ENCODE data around the gene PCK2. TPM values are rescaled to one million over a fixed set of nuclear protein-coding genes. Genes with fewer than 3 reads are reported as not detected.

Gene PCK2
- total and polyA plus RNA-seq, 2 experiments from 2014 or later = 68.7 to 88.8 TPM

- Histone ChIP-seq H3K4me1 (ENCODE audit: insufficient read depth) (peaks cover 11% of the 10 kb centered on the region), H3K27ac (no peak overlapping the region), H3K79me2 (no peaks in the 10 kb centered on the region), H3K9me3 (ENCODE audit: low read depth) (no peaks in the 10 kb centered on the region), H3K36me3 (replicated peaks; ENCODE audit: insufficient read depth, low read depth) (no peaks in the 10 kb centered on the region), H4K20me1 (ENCODE audit: insufficient read depth, poor library complexity, severe bottlenecking) (no peaks in the 10 kb centered on the region), H3K9me2 (replicated peaks; ENCODE audit: insufficient read depth) (no peaks in the 10 kb centered on the region), H3K27me3 (peaks cover 7% of the 10 kb centered on the region), H3K4me3 (no peak overlapping the region), H2AFZ (no peak overlapping the region), H3K4me2 (no peak overlapping the region)
- WGBS (ENCODE audit: low lambda C conversion rate, missing lambda C conversion rate) = 81% methylated on average over 6 of the region's 6 CpGs
- TF ChIP-seq EZH2phosphoT487 (IDR thresholded peaks at IDR 0.05; ENCODE audit: low read depth, severe bottlenecking, unreplicated experiment) (no peak), EZH2 (IDR thresholded peaks at IDR 0.05; ENCODE audit: borderline replicate concordance) (no peak)
- TF ChIP-seq, protein P1, sequence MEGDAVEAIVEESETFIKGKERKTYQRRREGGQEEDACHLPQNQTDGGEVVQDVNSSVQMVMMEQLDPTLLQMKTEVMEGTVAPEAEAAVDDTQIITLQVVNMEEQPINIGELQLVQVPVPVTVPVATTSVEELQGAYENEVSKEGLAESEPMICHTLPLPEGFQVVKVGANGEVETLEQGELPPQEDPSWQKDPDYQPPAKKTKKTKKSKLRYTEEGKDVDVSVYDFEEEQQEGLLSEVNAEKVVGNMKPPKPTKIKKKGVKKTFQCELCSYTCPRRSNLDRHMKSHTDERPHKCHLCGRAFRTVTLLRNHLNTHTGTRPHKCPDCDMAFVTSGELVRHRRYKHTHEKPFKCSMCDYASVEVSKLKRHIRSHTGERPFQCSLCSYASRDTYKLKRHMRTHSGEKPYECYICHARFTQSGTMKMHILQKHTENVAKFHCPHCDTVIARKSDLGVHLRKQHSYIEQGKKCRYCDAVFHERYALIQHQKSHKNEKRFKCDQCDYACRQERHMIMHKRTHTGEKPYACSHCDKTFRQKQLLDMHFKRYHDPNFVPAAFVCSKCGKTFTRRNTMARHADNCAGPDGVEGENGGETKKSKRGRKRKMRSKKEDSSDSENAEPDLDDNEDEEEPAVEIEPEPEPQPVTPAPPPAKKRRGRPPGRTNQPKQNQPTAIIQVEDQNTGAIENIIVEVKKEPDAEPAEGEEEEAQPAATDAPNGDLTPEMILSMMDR (IDR thresholded peaks at IDR 0.05; ENCODE audit: poor library complexity) = no peak
- DNase-seq (ENCODE audit: low spot score) = no peak
Measured at GRCh38 chr14:24054324-24054641, 39.8 kb upstream of the PCK2 start.

- no peaks in the 10 kb centered on the region for H3K9me2 ChIP-seq (replicated peaks; ENCODE audit: insufficient read depth)
- H3K27me3 ChIP-seq = peaks cover 7% of the 10 kb centered on the region
- no peak overlapping the region for H2AFZ ChIP-seq
- H3K4me2 ChIP-seq = no peak overlapping the region
- no peak overlapping the region for H3K4me3 ChIP-seq
- TF ChIP-seq EZH2 (IDR thresholded peaks at IDR 0.05; ENCODE audit: borderline replicate concordance) (no peak), EZH2phosphoT487 (IDR thresholded peaks at IDR 0.05; ENCODE audit: low read depth, severe bottlenecking, unreplicated experiment) (no peak)
- TF ChIP-seq, protein P1 (IDR thresholded peaks at IDR 0.05; ENCODE audit: poor library complexity) = no peak
- DNase-seq (ENCODE audit: low spot score) = no peak
- H3K4me1 ChIP-seq (ENCODE audit: insufficient read depth) = peaks cover 11% of the 10 kb centered on the region
- H3K36me3 ChIP-seq (replicated peaks; ENCODE audit: insufficient read depth, low read depth) = no peaks in the 10 kb centered on the region
- H3K79me2 ChIP-seq = no peaks in the 10 kb centered on the region
- H3K9me3 ChIP-seq (ENCODE audit: low read depth) = no peaks in the 10 kb centered on the region
- H4K20me1 ChIP-seq (ENCODE audit: insufficient read depth, poor library complexity, severe bottlenecking) = no peaks in the 10 kb centered on the region
- WGBS (ENCODE audit: low lambda C conversion rate, missing lambda C conversion rate) = 90% methylated on average over 9 of the region's 9 CpGs
- no peak overlapping the region for H3K27ac ChIP-seq
Measured at GRCh38 chr14:24054646-24055045, 39.5 kb upstream of the PCK2 start.

DNA sequence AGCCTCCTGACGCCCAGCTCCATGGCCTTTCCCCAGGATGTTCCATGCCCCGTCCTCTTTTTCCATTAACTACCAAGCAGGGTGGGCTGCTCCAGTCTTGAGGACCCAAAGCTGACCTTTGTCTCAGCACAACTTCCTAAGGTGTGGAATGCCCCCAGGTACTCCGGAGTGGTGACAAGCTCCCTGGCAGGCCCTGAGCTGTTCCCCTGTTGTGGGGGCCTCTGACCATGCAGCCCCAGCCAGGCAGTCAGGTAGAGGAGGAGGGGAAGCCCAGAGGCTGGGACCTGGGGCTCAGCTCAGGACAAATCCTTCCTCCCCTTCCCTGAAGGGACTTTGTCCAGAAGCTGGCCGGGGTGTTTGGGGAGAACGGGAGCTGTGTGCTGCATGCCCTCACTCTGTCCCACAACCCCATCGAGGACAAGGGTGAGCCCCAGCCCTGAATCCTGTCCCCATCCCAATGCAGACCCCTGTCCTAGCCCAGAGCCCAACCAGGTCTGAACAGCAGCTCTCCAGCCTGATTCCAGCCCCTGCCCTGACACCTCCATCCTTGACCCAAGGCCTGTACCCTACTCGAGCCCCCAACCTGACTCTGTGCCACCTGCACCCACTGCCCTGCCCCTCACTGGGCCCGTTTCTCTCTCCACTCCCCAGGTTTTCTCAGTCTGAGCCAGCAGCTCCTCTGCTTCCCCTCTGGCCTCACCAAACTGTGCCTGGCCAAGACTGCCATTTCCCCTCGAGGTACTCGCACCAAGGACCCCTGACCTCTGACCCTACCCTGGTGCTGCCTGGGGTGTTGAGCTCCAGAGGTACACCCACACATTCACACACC, 37.9 kb upstream of the PCK2 start:
- Histone ChIP-seq H3K4me3 (no peak overlapping the region), H3K79me2 (no peaks in the 10 kb centered on the region), H2AFZ (no peak overlapping the region), H3K4me1 (ENCODE audit: insufficient read depth) (peaks cover 11% of the 10 kb centered on the region), H3K27ac (no peak overlapping the region), H3K9me3 (ENCODE audit: low read depth) (no peaks in the 10 kb centered on the region), H3K36me3 (replicated peaks; ENCODE audit: insufficient read depth, low read depth) (no peaks in the 10 kb centered on the region), H3K4me2 (no peak overlapping the region), H4K20me1 (ENCODE audit: insufficient read depth, poor library complexity, severe bottlenecking) (no peaks in the 10 kb centered on the region), H3K9me2 (replicated peaks; ENCODE audit: insufficient read depth) (no peaks in the 10 kb centered on the region), H3K27me3 (peaks cover 7% of the 10 kb centered on the region)
- 88% methylated on average over 10 of the region's 10 CpGs for WGBS (ENCODE audit: low lambda C conversion rate, missing lambda C conversion rate)
- DNase-seq (ENCODE audit: low spot score) = no peak
- no peak for TF ChIP-seq EZH2 (IDR thresholded peaks at IDR 0.05; ENCODE audit: borderline replicate concordance)
- TF ChIP-seq, protein P1 (IDR thresholded peaks at IDR 0.05; ENCODE audit: poor library complexity) = no peak
- TF ChIP-seq EZH2phosphoT487 (IDR thresholded peaks at IDR 0.05; ENCODE audit: low read depth, severe bottlenecking, unreplicated experiment) = no peak
